Dermis microvascular lymphatic vessel endothelial cell (primary cell): Measurements from ENCODE around the gene ZNF304. TPM values are rescaled to one million over a fixed set of nuclear protein-coding genes. Genes with fewer than 3 reads are reported as not detected.

Experiments used
- total RNA-seq: library from RNA; depleted of rRNA; stranded (reverse); fragments of >200 nt; gene quantifications from 2 replicates; pipeline ENCODE4 v1.2.1, GENCODE V29; 2014

ZNF304 gene
- total RNA-seq, 1 donor from 2014 or later = 8.1 TPM

Other genes with a start within 250 kb of the ZNF304 start
- gene USP29, start 231.3 kb upstream of the ZNF304 start, total RNA-seq = not detected in 2 replicates
- not detected in 2 replicates for gene ZIM3, start 206.1 kb upstream of the ZNF304 start, total RNA-seq
- gene DUXA, start 183.8 kb upstream of the ZNF304 start, total RNA-seq = not detected in 2 replicates
- gene ZNF264, start 159.8 kb upstream of the ZNF304 start, total RNA-seq = 11.4 and 23.1 TPM in 2 replicates
- gene AURKC, start 120.2 kb upstream of the ZNF304 start, total RNA-seq = 0.13 and 0.38 TPM in 2 replicates
- gene ZNF805, start 110.6 kb upstream of the ZNF304 start, total RNA-seq = 19.8 and 25.3 TPM in 2 replicates
- 37.4 and 57.8 TPM in 2 replicates for gene ZNF460, start 70.8 kb upstream of the ZNF304 start, total RNA-seq
- 7.8 and 10.1 TPM in 2 replicates for gene ZNF543, start 30.8 kb upstream of the ZNF304 start, total RNA-seq
- 8.0 and 11.1 TPM in 2 replicates for gene TRAPPC2B, start 12.3 kb downstream of the ZNF304 start, total RNA-seq
- 2.3 and 3.0 TPM in 2 replicates for gene ZNF547, start 12.3 kb downstream of the ZNF304 start, total RNA-seq
- 8.0 and 13.5 TPM in 2 replicates for gene ZNF548, start 38.6 kb downstream of the ZNF304 start, total RNA-seq
- gene ZNF17, start 59.9 kb downstream of the ZNF304 start, total RNA-seq = 9.8 and 10.9 TPM in 2 replicates
- 8.5 and 11.5 TPM in 2 replicates for gene ZNF749, start 84.1 kb downstream of the ZNF304 start, total RNA-seq
- gene VN1R1, start 105.9 kb downstream of the ZNF304 start, total RNA-seq = 0.13 and 0.51 TPM in 2 replicates
- 13.1 and 14.7 TPM in 2 replicates for gene ZNF772, start 126.3 kb downstream of the ZNF304 start, total RNA-seq
- 7.7 and 14.9 TPM in 2 replicates for gene ZNF419, start 136.5 kb downstream of the ZNF304 start, total RNA-seq
- gene ZNF773, start 148.7 kb downstream of the ZNF304 start, total RNA-seq = 5.8 and 12.1 TPM in 2 replicates
- gene ZNF549, start 176.1 kb downstream of the ZNF304 start, total RNA-seq = 2.8 and 4.9 TPM in 2 replicates
- 4.2 and 7.3 TPM in 2 replicates for gene ZNF550, start 208.6 kb downstream of the ZNF304 start, total RNA-seq
- 2.7 and 4.6 TPM in 2 replicates for gene ZNF416, start 227.6 kb downstream of the ZNF304 start, total RNA-seq
- 3.9 and 7.7 TPM in 2 replicates for gene ZIK1, start 232.9 kb downstream of the ZNF304 start, total RNA-seq
- 3.9 and 4.7 TPM in 2 replicates for gene ZNF530, start 248.6 kb downstream of the ZNF304 start, total RNA-seq